GM11168 (cell line): Measurements from ENCODE around the gene NEUROD4.

Experiments
- in situ Hi-C: fragments of 300-500 bp; cut with MboI; formaldehyde crosslinking; loops from one replicate; pipeline ENCODE4 v1.12.0; 2022; ENCODE audit warnings: low sequenced_read_pairs; ENCODE audit not compliant: unreplicated experiment

Gene NEUROD4

DNA sequence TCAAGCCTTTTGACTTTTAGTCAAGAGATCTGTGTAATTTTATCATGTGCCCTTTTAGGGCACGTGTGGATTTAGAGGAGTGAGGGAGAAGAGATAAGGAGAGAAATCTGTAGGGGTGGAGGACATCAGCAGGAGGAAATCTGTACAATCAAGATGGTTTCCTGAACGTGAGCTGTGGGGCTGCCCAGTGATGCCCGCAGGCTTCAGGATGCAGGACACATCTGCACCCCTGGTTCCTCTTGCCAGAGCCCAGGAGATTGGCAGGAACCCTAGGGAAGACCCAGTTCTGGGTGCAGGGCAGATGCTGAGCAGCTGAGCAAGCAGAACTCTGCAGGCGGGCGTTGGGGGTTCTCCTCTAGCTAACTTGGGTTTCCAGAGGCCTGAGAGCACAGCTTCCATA lies 23.6 kb upstream of the NEUROD4 start:
- in situ Hi-C loops: no loop called here

DNA sequence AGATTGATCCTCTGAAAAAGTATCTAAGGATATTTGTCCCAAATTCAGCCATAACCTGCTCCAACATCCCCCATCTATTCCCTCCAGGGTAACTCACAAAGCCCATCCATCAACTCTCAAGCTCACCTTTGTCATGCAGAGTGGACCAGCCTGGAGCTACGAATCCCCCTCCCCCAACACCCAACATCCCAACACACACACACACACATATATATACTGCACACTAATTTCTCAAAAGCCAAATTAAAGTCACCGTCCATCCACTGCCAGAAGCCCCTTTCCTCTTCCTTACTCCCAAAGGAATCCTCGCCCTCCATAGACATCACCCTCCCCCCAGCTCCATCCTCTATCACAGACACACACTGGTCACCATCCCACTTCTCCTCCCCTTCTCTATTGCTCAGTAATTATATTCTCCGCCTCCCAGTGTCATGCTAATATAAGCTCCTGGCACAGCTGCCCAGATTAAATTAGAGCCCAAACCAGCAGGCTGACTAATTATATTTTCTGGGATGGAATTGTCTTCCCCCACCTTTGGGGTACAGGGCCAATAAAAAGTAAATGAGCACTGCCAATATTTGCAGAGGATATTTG lies 21.7 kb upstream of the NEUROD4 start:
- in situ Hi-C loops: no loop called here

DNA sequence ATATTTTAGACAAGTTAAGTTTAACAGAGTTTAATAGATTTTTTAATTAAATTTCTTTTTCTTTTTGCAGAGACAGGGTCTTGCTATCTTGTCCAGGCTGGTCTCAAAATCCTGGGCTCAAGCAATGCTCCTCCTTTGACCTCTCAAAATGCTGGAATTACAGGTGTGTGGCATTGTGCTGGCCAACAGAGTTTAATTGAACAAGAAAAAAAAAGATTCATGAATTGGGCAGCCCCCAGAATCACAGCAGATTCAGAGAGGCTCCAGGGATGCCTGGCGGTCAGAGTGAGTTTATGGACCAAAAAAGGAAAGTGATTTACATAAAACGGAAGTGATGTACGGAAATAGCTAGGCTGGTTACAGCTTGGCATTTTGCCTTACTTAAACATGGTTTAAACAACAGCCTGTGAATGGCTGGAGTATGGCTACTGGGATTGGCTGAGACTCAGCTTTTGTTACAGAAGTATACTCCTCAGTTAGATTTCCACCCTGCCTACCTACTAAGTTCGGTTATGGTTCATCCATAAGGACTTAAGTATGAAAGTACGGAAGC lies 20.7 kb upstream of the NEUROD4 start:
- in situ Hi-C loops: no loop called here

DNA sequence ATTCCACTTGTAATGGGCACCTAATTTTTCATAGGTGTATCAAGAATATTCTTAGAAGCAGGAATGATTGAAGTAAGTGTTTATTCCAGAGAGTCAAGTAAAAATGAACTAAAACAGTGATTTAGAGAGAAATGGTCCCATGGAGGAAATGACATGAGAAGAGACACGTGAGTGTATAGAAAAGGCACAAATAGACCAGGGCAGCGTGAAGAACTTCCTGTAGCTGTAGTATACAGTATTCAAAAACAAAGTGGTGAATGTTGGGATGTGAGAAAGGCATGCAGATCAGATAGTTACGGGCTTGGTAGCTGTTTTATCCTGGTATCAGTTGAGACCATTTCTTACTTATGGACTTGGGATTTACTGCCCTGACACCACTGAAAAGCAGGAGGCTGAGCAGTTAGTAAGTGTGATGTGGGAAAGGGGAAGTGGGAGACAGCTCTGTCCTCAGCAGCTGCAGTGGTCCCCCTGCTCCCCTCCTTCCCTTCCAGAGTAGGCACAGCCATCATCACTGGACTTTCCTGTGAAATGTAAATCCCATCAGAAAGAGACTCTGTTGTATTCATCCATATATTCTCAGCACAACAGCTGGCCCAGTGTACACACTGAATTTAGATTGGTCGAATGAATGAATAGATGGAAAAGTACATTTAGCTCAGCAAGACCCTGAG lies 18.4 kb upstream of the NEUROD4 start:
- in situ Hi-C loops: no loop called here

DNA sequence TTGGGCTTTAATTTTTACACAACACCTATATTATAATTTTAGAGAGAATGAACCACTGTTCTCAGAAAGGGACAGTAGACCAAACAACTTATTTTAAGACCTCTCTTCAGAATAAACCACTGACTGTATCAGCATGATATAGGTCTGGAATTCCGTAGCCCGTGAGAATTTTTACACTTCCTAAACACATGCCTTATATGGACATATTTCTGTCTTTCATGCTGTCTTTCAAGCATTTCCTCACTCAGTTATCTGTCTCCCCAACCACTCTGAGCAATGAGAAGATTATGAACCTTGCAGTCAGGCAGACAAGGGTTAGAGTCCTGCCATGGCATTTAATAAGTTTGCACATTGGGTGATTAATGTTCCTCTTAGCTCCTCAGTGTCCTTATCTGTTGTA lies 17.4 kb upstream of the NEUROD4 start:
- in situ Hi-C loops: no loop called here

DNA sequence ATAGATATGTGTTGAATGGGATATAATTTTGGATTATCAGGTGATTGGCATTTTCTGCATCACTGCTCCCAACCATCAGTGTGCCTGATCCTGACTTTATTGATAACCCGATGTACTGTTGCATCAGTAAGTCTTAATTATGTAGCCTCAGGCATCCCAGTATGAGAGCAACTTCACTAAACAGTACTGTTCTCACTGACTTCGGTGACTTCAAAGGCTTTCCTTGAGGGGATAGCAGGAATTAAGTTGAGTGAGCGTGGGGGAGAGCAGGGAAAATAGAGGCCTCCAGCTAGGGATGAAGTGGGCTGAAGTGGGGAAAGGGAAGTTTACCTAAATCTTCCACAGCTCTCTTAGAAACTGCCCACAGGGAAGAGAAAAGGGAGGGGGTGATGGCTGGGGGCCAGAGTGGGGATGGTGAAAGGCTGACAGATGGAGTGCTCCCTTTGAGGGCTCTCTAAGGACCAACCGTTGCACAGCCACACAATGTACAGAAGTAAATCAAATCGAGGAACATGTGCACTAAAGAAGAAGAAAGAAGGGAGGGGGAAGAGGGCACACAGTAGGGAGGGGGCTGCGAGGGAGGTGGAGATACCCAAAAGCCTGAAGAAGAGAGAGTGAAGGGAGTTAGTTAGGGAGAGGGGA lies 10.7 kb upstream of the NEUROD4 start:
- in situ Hi-C loops: no loop called here

DNA sequence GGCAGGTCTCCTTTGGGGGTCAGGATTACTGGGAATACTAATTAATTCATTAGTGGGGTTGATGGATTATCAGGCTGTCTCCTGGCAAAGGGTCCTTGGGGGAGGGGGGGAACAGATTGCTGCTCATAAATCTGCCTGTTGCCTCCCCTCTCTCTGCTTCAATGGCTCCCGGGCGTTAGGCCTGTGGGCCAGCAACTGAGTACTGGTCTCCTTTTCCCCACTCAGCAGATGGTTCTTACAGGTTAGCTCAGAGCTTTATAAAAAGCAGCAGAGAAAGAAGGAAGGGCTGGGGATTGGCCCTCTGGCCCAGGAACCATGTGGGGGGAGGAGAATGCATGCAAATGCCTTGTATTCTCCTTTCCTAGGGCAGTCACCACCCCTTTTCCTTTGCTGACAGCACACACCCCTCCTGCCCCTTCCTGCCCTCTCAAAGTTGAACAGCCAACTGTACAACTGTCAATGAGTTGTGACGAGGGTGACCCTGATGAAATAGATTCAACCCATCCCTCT lies 2.3 kb upstream of the NEUROD4 start:
- in situ Hi-C loops: no loop called here

DNA sequence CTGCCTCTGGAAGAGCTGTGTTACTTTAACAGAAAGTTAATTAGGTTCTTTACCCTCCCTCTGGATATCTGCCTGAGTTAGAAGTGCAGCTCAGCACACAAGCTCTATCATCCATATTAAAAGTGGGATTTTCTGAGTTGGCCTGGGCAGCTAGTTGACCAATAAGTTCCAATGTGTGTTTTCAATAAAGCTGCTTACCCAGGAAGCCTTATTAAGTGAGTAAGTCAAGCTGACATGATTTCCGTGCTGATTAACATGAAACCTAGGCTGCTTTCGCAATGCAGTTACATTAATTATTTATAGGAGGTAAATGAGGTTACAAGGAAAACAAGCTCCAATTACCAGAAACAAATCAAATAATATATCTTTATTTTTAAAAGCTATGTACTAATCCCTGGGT lies 4.8 kb downstream of the NEUROD4 start:
- in situ Hi-C loops: no loop called here

DNA sequence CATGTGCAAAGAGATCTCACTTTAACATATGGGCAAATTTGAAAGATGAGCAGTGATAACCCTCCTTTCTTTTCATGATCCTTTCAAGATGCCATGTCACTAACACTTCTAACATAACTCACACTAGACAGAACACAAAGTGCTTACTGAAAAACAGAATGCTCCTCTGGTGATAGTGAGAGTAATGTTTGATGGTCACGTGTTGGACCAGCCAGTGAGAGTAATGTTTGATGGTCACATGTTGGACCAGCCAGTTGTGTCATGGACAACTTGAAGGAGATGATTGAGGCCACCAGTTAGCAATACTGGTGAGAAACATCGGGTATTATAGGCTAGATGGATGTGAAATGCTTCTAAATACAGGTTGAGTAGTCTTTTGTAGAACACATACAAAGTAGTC lies 5.7 kb downstream of the NEUROD4 start:
- in situ Hi-C loops: no loop called here

DNA sequence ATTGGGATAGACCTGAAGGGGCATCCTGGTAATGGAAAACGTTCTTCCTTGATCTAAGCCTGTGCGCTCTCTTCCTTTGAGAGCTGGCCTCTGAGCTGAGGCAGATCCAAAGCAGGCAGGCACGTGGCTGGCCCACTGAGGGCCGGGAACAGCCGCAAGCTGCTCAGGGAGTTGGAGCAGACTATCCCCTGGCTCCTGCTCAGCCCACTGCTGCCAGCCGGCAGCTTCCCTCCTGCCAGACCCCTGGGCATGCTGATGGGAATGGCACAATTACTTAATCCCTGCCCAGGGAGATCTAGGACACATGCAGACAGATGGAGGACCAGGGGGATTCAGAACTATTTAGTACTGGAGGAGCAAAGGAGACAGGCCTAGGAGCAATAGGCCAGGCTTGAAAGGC lies 14.4 kb downstream of the NEUROD4 start:
- in situ Hi-C loops: no loop called here

DNA sequence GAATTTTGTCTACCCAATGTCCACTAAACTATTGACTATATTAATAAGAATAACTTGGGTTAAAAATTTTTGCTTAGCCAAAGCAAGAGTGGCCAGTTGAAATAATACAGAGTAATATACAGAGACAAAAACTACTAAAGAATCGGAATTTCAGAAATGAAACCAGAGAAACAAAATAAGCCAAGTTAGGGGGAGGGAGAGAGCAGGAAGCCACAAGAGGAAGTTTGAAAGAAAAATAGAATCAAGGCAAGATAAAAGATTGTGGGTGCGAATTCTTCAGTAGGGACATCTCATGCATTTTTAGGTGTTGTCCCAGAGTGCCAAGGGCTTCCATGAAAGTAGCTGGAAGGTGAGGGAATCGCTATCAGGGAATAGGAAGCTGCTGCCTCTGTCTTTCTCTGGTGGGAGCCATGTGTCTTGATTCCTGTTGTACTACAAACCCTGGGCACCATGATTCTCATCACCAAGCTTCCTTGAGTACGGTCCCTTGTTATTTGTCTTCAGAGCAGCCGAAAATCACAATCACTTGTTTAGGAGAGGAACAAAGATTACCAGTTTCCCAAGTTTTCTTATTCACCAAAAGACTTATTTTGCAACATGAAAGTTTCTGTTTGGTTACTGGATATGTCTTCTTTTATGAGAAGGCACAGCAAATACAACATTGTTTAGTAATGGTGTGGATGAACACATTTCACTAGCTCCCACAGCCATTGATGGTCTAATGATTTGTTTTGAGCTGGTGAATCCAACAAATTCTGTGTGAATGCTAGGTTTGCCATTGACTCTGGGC lies 16.7 kb downstream of the NEUROD4 start:
- in situ Hi-C loops: no loop called here

DNA sequence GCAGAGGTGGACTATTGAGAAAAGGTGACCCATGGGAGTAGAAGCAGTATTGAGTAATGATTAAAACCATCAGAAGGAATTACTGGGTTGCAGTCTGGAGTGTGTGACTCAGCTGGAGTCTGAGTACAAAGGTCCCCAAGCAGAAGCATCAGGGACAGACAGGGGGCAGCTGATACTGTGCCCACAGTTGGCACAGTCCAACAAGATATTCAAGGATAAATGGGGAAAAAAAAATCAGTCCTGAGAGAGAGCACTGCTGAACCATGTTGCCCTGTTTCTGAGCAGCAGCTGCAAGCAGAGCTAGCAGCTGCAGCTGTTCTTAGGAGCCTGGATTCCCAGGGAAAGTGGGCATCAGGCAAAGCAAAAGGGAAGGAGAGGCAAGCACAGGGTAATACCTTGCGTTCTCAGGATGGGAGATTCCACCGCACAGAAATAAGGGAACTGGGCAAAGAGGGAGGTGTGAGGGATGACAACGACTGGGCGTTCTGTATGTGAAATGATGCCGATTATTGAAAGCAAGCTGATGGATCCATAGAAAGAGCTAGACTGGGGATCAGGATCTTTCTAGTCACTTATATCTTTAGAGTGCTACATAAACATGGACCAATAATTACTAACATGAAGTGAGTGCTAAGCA lies 17.7 kb downstream of the NEUROD4 start:
- in situ Hi-C loops: no loop called here

DNA sequence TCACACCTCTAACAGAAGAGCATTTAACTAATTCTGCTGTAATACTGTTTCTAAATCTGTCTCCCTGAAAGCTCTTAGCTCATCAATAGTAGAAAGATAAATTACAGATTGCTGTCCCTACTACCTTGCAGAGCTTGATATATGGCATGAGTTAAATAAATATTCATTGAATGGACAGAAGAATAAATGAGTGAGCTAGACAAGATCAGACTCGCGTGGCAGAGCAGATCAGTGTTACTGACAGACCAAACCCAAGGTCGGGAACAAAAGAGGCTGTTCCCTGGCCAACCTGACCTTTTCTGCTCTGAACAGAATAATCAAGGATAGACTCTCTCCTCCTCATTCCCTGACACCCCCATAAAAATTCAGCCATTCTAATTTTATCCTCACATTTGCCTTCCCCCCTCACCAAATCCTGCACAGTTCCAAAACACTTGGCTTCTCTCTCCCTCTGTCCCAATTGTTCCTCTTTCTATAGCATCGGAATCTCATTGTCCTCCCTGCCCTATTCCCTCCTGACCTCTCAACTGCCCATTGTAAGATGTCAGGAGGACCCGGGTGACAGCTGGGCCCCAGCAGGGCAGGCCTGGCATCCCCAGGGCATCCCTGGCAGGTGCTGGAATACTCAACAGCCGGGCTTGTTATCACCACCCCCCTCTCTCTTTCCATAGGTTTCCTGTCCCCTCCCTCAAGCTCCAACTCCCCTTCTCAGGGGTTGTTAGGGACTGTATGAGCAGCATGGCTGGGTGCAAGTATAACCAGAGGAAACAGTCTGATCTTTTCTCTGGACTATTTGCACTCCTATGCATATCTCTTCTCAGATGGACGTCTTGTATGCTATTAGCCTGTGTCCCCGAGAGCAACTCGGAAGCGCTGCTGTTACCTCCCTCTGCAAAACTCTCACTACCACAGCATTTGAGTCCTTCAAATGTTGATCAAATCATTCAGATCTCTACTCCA lies 19.9 kb downstream of the NEUROD4 start:
- in situ Hi-C loops: no loop called here

DNA sequence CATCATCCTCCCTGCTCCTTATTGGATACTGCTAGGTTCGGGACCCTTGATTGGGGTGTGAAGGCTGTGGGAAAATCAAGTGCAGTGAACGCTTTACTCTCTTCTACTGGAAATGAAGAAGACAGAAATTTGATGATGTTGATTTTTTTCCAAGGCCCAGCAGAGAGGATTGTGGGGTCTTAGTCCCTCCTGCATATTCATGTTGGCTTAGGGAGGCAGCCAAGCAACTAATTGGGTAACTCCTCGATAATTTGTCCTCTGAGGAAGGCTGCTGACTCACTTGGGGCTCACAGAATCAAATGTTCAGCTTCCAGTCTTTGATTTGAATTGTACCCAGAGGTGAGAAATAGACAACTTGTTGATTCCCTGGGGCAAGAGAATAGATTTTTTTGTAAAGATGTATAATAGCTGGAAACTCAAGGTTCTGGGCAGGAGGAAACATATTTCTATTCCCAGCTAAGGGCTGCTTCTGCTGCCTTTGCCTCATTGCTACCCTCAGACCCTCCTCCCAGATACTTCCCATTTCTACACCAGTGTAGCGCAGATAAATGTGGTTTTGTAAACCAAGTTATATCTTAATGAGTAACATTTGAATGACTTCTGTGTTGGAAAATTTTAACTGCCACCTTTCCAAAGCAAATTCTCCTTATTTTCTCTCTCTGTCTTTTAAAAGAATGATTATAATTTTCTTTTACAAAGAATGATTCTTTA lies 21.7 kb downstream of the NEUROD4 start:
- in situ Hi-C loops: no loop called here

DNA sequence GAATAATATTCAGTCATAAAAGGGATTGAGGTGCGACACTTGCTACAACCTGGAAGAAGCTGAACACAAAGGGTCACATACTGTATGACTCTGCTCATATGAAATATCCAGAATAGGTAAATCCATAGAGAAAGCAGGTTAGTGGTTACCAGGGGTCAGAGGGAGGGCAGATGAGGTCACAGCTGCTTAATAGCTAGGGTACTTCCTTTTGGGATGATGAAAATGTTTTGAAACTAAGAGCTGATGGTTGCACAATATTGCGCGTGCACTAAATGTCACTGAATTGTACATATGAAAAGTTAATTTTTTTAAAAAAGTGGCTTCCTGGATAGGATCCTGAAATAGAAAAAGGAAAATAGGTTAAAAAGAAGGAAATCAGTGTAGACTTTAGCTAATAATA lies 23.8 kb downstream of the NEUROD4 start:
- in situ Hi-C loops: no loop called here

DNA sequence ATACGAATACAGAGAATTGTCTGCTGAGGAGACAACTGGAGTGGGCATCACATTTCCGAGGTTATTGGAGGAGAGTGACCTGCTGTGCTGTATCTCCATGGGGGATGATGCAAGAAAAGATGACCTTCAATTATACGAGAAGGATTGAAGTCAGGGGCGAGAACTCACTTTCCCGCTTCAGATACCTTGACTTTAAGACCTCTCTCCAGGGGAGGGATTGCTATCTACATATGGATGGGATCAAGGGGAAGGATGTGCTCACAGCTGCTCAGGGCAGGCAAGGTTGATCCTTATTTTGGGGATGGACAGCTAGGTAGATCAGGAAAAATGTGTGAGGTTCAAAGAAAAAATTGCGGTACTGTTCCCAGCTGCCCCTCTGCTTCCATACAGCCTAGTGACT lies 24.4 kb downstream of the NEUROD4 start:
- in situ Hi-C loops: no loop called here

DNA sequence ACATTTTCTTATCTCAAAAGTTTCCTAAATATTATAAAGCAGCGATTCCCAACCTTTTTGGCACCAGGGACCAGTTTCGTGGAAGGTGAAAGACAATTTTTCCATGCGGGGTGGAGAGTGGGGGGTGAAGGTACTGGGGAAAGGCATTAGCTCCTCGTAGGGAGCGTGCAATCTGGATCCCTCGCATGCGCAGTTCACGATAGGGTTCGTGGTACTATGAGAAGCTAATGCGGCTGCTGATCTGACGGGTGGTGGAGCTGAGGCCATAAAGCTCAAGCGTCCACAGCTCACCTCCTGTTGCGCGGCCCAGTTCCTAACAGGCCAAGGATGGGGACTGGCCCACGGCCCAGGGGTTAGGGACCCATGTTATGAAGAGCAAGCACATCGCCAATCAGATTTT lies 29.9 kb downstream of the NEUROD4 start:
- in situ Hi-C loops: no loop called here

DNA sequence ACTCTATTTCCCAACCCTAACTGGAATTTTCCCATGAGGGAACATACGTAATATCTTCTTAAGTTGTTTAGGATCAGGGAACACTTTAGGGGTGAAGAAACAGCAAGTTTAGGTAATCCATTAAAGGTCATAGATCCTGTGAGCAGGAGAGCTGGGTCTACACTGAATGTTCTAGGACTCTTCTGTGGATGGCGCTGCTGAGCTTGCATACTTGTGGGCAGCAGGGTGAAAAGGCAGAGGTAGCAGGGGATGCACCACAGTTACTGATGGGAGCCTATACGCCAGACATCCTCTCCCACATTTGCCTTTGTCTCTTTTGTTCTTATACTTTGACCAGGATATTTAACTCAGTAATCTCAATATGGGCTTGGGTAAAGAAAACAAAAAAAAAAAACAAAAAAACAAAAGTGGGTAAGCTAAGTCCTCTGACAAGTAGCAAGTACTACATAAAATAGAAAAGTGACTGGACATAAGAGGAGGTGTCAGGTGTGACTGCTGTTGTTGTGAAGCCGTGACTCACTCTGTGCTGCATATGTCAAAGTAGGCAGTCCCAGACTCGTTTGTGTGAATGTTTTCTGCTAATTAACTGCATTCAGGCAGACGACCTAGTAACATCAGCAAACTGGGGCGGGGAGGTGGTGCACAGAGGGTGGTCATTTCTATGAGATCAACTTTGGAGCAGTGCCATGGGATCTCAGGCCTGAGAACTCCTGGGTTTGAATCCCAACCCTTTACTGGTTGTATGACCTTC lies 31.6 kb downstream of the NEUROD4 start:
- in situ Hi-C loops: no loop called here
